Osteoblast (primary cell): ENCODE data around the gene PRICKLE2. TPM values are rescaled to one million over a fixed set of nuclear protein-coding genes. Genes with fewer than 3 reads are reported as not detected.
"Not testable (repeated sequence)": the region's sequence is repeated elsewhere in the genome, so short reads cannot be mapped to it uniquely, and the experiment has no call there.

Experiments
- DNase-seq: peaks from one replicate; pipeline ENCODE4 v3.0.0; 2011; ENCODE audit warnings: low spot score, mixed read lengths; ENCODE audit not compliant: insufficient read length; ENCODE audit errors: missing footprints
- H2AFZ ChIP-seq: 2 replicates; pipeline ENCODE4 v1.6.0; 2011; ENCODE audit warnings: mild to moderate bottlenecking, low read length
- H3K27ac ChIP-seq: 2 replicates; pipeline ENCODE4 v1.5.1; 2011; ENCODE audit warnings: mild to moderate bottlenecking, low read depth, low read length, moderate library complexity
- H3K27me3 ChIP-seq: 2 replicates; pipeline ENCODE4 v1.6.0; 2012; ENCODE audit warnings: mild to moderate bottlenecking, control low read depth, inconsistent platforms, low read length, moderate library complexity; ENCODE audit not compliant: insufficient read depth
- H3K36me3 ChIP-seq: 2 replicates; pipeline ENCODE4 v1.5.1; 2011; ENCODE audit warnings: mild to moderate bottlenecking, low read length, control low read depth, moderate library complexity; ENCODE audit not compliant: insufficient read depth
- H3K4me1 ChIP-seq: 2 replicates; pipeline ENCODE4 v1.5.1; 2011; ENCODE audit warnings: mild to moderate bottlenecking, low read length, control low read depth, moderate library complexity; ENCODE audit not compliant: insufficient read depth
- H3K4me2 ChIP-seq: 2 replicates; pipeline ENCODE4 v1.6.0; 2011; ENCODE audit warnings: mild to moderate bottlenecking, low read length; ENCODE audit not compliant: insufficient read depth
- H3K4me3 ChIP-seq: fragments of 200-600 bp; sonication (generic); 3 replicates; pipeline ENCODE4 v1.5.1; 2012; ENCODE audit warnings: mild to moderate bottlenecking, low read length, inconsistent platforms; ENCODE audit not compliant: insufficient read depth
- H3K79me2 ChIP-seq: 2 replicates; pipeline ENCODE4 v1.6.0; 2012; ENCODE audit warnings: mild to moderate bottlenecking, low read length, control low read depth, inconsistent platforms; ENCODE audit not compliant: insufficient read depth
- H3K9me3 ChIP-seq: 2 replicates; pipeline ENCODE4 v1.5.1; 2011; ENCODE audit warnings: low read depth, low read length, control low read depth
- H4K20me1 ChIP-seq: 2 replicates; pipeline ENCODE4 v1.6.0; 2012; ENCODE audit warnings: mild to moderate bottlenecking, low read length, control low read depth; ENCODE audit not compliant: insufficient read depth
- CTCF ChIP-seq: IDR thresholded peaks from 2 replicates; pipeline ENCODE4 v1.5.1; 2011; ENCODE audit warnings: mild to moderate bottlenecking, low read depth, low read length, moderate library complexity; ENCODE audit errors: extremely low read depth
- total RNA-seq: library from RNA; depleted of rRNA; stranded (reverse); fragments of >200 nt; gene quantifications from 2 replicates; pipeline ENCODE4 v1.2.3, GENCODE V29; 2012

PRICKLE2 gene
- total RNA-seq, 1 donor, result 18.8 TPM

- Histone ChIP-seq H3K4me3 (no peak overlapping the region), H3K36me3 (peaks cover 11% of the 10 kb centered on the region), H3K4me1 (no peaks in the 10 kb centered on the region), H3K27me3 (no peaks in the 10 kb centered on the region), H3K27ac (no peak overlapping the region), H3K79me2 (no peaks in the 10 kb centered on the region), H2AFZ (no peak overlapping the region), H3K9me3 (no peaks in the 10 kb centered on the region), H3K4me2 (no peak overlapping the region), H4K20me1 (no peaks in the 10 kb centered on the region)
- DNase-seq, result no peak
- no peak for TF ChIP-seq CTCF
Observed at GRCh38 chr3:64093825-64094712, 131.2 kb downstream of the PRICKLE2 start.

- TF ChIP-seq CTCF, result no peak
Observed at GRCh38 chr3:64093211-64093610, 132.1 kb downstream of the PRICKLE2 start.

GRCh38 chr3:64091501-64091900, 133.8 kb downstream of the PRICKLE2 start:
- no peaks in the 10 kb centered on the region for H3K9me3 ChIP-seq

More at GRCh38 chr3:64093211-64093610, 132.1 kb downstream of the PRICKLE2 start:
- Histone ChIP-seq H3K27ac (no peak overlapping the region), H3K4me2 (no peak overlapping the region), H3K79me2 (no peaks in the 10 kb centered on the region), H2AFZ (no peak overlapping the region), H3K36me3 (peaks cover 5% of the 10 kb centered on the region), H3K9me3 (no peaks in the 10 kb centered on the region), H3K4me1 (no peaks in the 10 kb centered on the region), H4K20me1 (no peaks in the 10 kb centered on the region), H3K4me3 (no peak overlapping the region), H3K27me3 (no peaks in the 10 kb centered on the region)
- no peak for DNase-seq

GRCh38 chr3:64089386-64089785, 135.9 kb downstream of the PRICKLE2 start:
- H3K27me3 ChIP-seq, H4K20me1 ChIP-seq, H2AFZ ChIP-seq, H3K9me3 ChIP-seq, H3K4me3 ChIP-seq, H3K4me2 ChIP-seq, H3K4me1 ChIP-seq, H3K27ac ChIP-seq, H3K79me2 ChIP-seq, DNase-seq, H3K36me3 ChIP-seq: not testable (repeated sequence)

More at GRCh38 chr3:64091501-64091900, 133.8 kb downstream of the PRICKLE2 start:
- no peak overlapping the region for H2AFZ ChIP-seq
- no peak for TF ChIP-seq CTCF
- no peak overlapping the region for H3K4me2 ChIP-seq
- H4K20me1 ChIP-seq, result no peaks in the 10 kb centered on the region
- H3K36me3 ChIP-seq, result peaks cover 5% of the 10 kb centered on the region
- H3K4me3 ChIP-seq, result no peak overlapping the region
- no peak for DNase-seq
- no peaks in the 10 kb centered on the region for H3K4me1 ChIP-seq
- no peak overlapping the region for H3K27ac ChIP-seq
- H3K27me3 ChIP-seq, result no peaks in the 10 kb centered on the region
- no peaks in the 10 kb centered on the region for H3K79me2 ChIP-seq
